GM18519 (cell line): ENCODE measurements around the gene KRT79.

ENCODE experiments used
- ATAC-seq: cut with Tn5 transposase; IDR thresholded peaks from one replicate; pipeline ENCODE4 v1.9.1; 2021; ENCODE audit warnings: mild to moderate bottlenecking, moderate library complexity; ENCODE audit not compliant: unreplicated experiment, low FRiP score

Gene KRT79

DNA sequence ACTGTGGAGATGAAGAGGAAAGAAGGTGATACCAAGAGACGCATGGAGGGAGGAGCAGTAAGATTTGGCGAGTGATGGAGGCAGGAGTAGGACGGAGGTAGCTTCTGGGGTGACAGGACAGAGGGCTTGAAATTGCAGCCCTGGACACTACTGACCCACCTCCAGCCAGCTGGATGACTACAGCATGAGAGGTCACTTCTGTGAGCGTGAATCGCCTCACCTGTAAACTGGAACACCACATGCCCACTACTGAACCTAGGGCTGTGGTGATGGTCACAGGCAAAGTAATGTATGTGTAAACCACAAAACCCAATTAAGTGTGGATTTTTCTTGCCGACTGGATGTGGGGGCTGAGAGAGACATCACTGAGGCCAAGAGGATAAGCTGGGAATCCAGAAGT is 13.6 kb downstream of the KRT79 start:
- ATAC-seq: no peak

DNA sequence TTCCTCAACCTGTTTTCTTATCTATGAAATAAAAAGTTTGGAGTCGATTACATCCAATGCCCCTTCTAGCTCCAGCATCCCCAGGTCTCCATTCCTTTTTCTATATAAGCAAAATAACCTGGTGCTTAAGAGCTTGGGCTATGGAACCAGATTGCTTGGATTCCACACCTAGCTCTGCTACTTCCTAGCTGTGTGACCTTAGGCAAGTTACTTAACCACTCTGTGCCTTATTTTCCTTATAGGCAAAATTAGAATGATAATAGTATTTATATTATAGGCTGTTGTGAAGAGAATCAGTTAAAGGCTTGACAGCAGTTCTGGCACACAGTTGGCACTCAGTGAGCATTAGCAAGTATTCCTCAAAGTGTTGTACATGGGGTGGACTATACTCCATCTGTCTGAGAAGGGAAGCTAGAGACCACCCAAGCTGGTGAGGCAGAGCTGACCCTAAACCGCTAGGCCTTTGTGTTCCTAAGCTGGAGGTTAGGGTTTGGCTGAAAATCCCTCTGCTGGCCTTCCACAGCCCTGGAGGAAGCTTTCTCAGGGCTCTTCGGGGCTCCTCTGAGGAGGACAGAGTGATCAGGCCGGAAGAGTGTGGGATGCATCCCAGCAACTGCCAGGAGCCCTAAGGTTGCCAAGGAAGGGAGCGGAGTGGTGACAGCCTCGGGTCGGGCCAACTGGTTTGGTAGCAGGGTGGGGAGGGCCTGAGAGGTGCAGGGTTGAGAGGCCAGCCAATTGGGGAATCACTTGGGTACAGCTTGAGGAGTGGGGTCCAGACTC is 14.2 kb downstream of the KRT79 start:
- no peak for ATAC-seq

DNA sequence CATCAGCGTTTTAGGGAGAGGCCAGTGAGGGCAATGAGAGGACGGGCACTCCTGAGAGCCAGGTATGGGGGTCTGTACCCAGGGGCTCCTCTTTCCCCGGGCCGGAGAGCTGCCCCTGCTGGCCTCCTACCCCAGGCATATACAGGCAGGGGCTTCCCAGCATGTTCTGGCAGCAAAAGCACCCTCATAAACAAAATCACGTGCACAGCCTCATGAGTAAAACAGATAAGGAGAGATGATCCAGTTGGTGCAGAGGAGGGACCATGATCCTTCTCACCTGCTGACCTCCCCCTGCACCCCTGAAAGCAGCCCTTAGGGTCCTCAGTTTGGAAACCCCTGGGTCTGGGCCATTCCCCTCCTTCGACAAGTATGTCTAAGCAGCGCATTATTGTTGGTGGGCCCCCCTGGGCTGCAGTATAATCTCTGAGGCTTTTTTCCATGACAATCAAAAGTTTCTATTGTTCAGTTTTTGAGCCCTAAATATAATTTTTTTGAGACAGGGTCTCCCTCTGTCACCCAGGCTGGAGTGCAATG is 15.2 kb downstream of the KRT79 start:
- no peak for ATAC-seq

DNA sequence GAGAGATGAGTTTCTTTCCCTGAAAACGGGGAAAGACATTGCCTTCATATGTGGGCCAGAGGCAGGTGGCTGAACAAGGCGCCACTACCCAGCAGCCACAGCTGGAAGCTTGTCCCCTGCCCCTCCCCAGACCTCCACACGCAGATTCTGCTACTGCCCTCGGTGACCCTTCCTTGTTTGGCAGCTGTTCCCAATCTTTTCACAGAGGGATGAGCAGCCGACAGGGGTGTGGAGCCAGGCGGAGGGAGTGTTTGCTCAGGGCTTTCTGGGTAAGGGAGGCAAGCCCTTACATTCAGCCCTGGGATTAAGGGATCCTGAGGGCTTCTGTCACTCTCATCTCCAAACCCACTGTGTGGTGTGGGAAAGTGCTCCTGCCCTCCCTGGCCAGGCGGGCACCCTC is 15.7 kb downstream of the KRT79 start:
- no peak for ATAC-seq

DNA sequence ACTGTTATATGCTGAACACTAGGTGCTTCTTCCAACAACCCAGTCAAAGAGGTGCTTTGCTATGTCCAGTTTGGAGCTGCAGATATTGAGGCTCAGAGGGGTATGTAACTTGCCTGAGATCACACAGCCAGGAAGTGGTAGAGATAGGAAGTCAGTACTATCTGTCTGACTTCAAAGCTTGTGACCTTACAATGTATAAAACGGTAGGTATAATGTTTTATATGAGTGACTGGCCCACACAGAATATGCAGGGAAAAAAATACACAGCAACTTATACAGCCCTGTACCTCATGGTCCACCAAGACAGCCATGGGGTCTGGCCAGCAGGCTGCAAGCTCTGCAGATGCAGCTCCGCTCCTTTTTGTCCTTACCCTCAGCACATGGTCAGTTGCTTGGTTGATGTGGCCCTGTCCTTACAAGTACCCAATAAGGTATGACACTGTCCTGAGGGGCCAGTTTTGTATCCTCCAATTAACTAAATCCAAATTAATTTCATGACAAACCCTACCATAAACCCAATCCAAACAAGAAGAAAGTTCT is 16.3 kb downstream of the KRT79 start:
- no peak for ATAC-seq

DNA sequence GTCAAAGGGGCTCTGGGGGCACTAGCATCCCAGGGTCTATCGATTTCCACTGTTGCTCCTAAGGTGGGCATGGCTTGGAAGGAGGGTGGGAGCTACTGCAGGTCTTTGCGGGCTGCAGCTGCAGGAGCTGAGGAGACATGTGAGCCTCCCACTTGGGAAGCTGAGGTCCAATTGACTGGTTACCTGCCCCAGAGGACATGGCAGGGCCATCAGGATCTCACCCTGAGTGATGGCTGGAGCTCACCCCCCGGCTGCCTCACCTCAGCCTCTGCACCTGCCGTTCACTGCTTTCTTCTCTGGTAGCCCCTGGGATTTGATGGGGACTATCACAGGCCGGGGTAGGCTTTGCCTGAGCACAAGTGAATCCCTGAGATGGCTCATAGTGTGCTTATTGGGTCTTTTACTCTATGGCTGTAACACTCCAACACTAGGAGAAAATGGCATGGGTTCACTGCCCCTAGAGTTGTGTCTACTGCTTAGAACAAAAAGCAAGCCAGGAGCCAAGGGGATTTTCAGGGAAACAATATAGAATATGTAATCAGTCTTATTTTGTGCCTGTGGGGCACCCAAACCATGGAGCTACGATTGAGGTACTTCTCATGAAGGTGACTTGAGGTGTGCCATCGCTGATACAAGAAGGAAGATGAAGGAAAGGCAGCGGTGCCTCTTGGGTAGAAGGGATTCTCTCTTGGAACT is 17.0 kb downstream of the KRT79 start:
- ATAC-seq: no peak

DNA sequence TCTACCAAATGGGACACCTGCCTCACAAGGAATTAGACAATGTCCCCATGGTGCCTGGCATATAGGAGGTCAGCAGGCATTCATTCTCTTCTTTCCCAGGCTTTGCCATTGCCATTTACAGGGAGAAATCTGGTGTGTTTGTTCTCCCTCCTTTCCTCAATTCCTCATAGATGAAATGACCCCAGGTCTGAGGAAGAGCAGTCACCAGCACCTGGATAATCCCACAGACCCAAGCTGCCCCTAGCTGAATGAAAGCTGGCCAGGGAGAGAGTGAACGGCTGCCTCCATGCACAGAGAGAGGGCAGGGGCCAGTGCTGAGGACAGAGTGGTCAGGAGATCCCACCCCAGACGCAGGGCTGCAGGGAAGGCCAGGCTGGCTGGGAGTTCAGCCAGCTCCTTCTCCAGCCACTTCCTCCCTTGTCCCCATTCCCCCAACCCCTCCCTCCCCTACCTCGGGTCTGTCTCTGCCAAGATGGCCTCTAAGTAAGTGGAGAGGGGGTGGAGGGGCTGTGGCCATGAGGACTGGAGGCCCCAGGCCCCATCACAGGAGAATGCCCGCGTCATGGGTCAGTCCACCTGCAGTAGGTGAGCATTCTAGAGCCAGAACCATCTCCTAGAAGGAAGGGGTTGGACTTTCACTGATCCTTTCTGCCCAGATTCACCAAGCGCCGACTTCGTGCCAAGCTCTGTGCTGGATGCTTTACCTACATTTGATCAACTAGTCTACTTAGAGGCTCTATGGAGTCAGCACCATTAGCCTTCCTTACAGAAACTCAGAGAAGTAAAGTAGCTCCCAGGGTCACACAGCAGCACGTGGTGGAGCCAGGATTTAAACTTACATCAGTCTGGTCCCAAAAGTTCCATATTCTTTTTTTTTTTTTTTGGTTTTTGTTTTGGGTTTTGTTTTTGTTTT is 18.2 kb downstream of the KRT79 start:
- no peak for ATAC-seq

DNA sequence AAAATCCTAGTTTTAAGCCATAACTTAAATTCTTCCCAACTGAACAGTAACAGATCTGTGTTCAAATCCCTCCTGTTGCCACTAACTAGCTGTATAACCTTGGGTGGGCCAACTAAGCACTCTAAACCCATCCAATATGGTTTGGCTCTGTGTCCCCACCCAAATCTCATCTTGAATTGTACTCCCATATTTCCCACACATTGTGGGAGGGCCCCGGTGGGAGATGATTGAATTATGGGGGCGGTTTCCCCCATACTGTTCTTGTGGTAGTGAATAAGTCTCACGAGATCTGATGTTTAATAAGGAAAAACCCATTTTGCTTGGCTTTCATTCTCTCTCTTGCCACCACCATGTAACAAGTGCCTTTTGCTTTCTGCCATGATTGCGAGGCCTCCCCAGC is 18.9 kb downstream of the KRT79 start:
- no peak for ATAC-seq

DNA sequence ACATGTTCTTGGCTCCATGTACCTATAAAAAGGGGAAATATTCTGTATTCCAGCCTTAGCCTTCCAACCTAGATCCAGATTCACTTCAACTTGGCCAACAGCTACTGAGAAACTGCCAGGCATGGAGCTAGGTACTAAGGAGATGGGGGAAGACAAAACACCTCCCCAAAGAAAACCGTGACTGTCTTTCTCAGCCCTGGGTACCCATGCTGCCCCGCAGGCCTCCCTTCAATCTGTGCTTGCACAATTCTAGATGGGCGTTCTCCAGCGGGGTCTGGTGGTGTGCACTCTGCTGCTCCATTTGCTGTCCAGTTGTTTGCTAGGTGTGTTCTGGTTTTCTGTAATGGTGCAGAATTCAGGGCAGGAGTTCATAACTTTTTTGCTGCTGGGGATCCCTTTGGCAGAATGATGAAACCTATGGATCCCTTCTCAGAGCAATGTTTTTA is 19.4 kb downstream of the KRT79 start:
- no peak for ATAC-seq

DNA sequence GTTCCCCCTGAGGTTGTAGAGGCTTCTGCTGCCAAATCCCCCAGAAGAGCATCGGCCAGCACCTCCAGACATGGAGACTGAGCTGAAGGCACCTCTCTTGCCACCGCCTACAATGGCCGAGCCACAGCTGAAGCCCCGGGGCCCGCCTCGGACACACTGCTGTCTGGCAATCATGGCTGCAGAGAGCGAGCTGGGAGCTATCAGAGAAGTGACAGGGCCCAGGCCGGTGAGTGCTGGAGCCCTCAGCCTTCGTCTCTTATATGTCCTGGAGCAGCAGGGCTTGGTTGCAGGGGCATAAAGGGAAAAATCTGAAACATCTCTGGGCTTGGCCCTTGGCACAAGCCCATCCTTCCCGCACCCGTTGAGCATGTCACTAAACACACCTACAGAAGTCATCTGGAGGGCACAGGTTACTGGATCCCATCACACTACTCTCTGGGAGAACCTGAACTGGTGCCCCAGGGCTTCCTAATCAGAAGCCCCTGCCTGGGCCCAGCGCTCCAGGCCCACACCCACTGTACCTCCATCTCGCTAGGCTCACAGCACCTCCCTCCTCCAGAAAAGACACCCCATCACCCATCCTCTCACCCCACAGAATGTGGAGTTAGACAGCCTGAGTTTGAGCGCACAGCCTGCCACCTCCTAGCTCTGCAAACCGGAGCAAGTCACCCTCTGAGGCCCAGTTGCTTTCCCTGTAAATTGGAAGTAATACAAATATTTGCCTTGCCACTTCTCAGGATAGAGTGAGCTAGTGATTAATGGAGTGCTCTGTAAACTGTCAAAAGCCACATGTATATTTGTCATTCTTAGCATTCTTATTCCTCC is 20.0 kb downstream of the KRT79 start, which contains the start of gene KRT4:
Gene KRT4, minus strand, starts transcription at position 232 of the 825 bp plus-strand sequence. Its CDS starts 58 bp downstream, at position 174.
- ATAC-seq: no peak

DNA sequence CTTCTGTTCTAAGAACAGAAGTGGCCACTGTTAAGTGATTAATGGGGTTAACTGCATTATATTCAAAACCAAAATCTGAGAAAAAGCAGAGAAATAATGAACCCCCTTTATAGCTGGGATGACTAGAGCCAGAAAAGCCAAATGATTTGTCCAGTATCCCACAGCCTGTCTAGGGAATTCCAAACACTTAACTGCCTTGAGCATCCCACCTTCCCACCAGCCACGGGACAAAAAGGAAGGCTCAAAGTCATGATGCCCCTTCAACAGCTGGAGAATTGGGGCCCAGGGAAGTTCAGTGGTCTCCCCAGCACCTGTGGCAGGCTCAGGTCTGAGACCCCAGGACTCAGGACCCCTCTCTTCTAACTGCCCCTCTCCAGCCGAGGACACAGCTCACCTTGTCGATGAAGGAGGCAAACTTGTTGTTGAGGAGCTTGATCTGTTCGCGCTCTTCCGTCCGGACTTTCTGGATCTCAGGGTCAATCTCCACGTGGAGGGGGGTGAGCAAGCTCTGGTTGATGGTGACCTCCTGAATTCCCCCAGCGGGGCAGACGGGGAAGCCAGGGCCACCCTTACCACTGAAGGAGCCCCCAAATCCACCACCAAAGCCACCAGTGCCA is 20.8 kb downstream of the KRT79 start:
- no peak for ATAC-seq

DNA sequence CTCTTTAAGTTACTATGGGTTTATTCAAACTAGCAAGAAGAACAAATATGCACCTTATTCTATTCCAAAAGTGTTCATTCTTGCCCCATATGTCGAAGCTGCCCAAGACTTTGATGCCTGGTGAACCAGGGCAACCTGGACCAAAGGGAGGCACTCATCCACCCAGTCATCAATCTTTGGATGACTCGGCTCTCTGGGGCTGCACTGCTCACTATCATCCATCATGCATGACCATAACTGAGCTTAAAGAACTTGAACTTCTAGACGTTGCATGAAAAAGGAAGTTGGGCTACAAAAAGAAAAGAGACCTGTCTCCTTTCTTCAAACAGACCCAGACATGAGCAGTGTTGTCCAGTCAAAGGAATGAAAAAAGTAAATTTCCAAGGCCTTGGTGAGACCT is 21.4 kb downstream of the KRT79 start:
- no peak for ATAC-seq

DNA sequence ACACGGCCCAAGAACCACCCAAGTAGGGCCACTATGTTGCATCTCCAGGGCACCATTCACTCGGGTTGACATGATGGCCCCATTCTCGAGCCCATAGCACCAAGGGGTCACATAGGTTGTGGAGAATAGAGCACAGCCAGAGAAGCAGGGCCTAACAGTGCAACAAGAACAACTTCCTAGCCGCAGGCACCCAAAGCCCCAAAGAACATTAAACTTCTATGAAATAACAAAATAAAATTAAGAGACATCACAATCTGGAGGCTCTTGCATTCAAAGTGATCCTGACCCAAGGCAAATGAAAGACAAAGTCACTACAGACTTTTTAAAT is 22.1 kb downstream of the KRT79 start:
- ATAC-seq: no peak

DNA sequence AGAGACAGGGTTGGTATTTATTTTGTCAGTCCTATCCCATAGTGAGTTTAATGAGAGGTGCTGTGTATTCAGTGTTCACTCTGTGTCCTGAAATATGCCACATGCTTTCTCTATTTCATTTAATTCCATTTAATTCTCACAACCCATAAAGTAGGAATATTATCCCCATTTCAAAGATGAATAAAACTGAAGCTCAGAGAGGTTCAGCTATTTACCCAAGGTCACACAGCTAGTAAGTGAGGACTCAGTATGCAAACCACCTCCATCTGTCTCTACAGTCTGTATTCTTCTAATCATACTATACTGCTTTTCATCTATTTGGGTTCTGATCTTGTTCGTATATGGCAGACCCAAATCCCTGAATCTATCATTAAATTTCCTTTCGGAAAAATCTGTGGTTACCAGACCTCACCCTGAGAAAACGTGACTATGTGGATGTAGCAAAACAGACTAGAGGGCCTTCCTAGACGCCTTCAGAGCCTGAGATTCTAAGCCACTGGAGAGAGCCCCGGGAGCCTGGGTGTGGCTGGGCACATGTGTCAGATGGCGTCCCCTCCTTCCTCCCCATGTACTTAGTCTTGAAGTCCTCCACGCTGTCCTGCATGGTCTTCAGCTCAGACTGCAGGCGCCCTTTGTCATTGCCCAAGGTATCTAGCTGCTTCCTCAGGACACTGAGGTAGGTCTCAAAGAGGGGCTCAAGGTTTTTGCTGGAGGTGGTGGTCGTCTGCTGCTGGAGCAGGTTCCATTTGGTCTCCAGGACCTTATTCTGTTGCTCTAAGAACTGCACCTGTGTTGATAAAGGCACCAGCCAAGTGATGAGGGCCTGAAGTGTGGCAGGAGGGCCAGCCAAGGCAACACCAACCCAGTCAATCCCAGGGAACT is 22.7 kb downstream of the KRT79 start:
- ATAC-seq: no peak

DNA sequence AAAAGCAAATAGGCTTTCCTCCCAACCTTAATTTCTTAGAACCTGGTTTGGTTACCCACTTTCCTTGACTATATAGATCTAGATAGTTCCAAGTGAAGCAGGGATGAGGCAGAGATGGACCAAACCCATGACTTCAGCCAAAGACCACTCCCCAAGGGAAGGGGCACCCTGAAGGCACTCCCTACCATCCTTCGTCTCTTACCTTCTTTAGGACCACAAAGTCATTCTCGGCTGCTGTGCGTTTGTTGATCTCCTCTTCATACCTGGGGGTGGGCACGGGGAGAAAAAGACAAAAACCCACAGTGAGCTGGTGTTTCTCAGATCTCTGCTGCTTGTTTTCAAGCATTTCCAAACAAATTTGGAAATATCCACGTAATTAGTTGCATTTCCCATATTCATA is 23.6 kb downstream of the KRT79 start:
- ATAC-seq: no peak

DNA sequence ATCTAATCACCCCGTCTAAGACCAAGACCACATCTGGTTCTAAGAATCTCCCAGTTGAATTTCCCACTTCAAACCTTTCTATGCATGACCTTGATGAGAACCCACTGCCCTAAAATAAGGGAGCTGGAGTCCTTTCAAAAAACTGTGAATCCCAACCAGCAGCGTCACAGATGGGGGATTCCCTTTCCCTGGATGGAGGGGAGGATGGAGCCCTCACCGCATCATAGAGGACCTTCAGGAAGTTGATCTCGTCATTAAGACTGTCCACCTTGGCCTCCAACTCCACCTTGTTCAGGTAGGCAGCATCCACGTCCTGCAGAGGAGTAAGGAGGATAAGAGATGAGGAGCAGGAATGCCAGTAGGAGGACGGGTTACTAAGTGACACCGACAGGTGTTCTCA is 24.9 kb downstream of the KRT79 start:
- no peak for ATAC-seq

DNA sequence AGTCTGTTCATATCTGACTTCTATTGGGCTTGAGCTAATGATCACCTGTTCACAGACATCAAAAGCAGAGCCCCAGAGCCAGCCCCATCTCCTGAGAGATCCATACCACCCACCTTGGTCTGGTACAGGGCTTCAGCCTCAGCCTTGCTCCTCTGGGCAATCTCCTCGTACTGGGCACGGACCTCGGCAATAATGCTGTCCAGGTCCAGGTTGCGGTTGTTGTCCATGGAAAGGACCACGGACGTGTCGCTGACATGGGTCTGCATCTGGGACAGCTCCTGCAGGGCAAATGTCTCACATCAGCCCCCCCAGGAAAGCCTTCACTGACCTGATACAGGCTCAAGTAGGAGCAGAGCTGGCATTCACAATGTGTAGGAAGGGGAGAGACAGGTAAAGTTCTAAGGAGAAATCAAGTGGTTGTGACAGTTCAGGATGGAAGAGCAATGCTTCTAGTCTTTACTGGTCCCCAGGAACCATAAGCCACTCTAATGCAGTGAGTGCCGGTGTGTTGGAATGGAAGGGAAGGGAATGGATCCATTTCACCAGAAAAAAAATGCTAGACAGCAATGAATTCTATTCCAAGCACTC is 25.4 kb downstream of the KRT79 start:
- ATAC-seq: no peak
